ENCODE results near the gene TMEM100. TPM values are rescaled to one million over a fixed set of nuclear protein-coding genes. Genes with fewer than 3 reads are reported as not detected.

The TMEM100 gene
- total RNA-seq, 1 donor from 2014 or later, result 443 TPM

DNA sequence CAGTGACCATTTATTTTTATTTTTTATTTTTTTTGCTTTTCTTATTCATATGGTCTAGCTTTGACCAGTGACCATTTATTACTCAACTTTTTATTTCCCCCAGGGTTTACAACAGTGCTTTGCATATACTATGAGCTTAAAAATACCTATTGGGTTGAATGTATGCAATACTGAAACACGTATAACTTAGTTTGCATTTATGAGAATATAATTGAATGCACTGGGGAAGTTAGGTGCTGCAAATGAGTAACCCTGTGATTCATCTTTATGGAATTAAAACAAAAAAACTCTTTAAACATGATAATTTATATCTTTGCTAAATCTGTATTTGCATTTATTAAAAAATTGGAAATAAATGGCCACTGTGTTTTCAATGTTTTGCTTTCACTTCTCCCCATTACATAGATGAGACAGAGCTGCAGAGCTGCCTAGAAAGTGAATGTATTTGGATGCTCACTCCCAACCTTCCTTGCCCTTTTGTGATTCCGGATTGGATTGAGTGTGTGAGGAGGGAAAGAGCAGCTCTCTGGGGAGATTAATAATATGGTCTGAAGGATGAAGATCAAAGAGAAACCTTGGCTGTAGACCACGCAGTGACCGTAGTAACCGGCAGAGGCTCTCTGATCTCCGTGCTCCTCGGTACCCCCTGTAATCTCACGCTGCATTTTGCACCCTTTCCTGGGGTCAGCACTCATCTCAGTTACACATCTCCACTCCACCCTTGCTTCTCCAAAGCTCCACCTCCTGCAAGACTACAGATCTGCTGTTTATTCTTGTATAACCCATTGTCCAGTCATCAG is 14.3 kb downstream of the TMEM100 start:
- TF ChIP-seq, protein P1, sequence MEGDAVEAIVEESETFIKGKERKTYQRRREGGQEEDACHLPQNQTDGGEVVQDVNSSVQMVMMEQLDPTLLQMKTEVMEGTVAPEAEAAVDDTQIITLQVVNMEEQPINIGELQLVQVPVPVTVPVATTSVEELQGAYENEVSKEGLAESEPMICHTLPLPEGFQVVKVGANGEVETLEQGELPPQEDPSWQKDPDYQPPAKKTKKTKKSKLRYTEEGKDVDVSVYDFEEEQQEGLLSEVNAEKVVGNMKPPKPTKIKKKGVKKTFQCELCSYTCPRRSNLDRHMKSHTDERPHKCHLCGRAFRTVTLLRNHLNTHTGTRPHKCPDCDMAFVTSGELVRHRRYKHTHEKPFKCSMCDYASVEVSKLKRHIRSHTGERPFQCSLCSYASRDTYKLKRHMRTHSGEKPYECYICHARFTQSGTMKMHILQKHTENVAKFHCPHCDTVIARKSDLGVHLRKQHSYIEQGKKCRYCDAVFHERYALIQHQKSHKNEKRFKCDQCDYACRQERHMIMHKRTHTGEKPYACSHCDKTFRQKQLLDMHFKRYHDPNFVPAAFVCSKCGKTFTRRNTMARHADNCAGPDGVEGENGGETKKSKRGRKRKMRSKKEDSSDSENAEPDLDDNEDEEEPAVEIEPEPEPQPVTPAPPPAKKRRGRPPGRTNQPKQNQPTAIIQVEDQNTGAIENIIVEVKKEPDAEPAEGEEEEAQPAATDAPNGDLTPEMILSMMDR (IDR thresholded peaks at IDR 0.05), result no peak
- H3K4me1 ChIP-seq, result peaks cover 5% of the 10 kb centered on the region
- ATAC-seq (no peak), DNase-seq (no peak)
- H3K4me3 ChIP-seq, result no peak overlapping the region
- H3K27ac ChIP-seq, result no peak overlapping the region
- no peaks in the 10 kb centered on the region for H3K9me3 ChIP-seq
- no peaks in the 10 kb centered on the region for H3K27me3 ChIP-seq (ENCODE audit: low read depth)
- intact Hi-C loops (cut with DNase I), result no loop called here
- H3K36me3 ChIP-seq, result no peaks in the 10 kb centered on the region

DNA sequence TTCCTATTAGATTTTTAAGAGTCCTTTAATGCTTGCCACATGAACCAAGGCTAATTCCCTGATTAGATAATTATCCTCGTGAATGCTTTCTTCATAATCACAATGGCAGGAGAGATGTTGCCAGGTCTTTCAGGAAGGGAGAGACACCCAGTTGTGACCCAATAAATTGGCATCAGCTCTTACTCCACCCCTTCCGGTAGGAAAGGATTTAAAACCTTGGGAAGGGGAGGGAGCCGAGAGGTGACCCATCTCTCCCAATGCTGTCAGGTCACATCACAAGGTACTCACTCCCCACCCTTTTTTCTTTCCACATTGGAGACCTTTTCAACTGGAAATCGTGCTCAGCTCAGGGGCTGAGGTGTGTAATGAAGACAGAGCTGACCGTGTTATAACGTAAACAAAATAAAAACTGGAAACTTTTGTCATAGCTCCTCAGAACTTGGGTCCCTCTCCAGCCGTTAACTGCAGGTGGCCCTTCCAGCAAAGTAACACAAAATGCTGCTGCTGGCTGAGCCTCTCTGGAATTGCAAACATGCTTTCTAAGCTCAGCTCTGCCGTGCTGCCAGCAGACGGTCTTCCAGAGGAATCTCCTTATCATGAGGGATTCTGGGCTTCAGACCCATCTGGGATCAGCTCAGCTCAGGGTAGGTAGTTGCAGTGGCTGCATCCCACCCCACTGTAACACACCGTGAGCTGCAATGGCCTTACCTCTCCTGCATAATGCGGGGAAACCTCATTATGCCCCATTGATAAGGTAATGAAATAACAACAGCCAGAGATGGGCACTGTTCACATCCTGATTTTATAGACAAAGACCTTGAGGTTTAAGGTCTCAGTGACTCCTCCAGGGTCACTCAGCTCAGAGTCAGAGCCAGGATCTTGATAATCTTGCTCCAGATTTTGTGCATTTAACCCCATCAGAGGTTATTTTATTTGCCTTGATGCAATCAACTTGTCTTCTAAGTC is 15.6 kb downstream of the TMEM100 start:
- Histone ChIP-seq H3K9me3 (no peaks in the 10 kb centered on the region), H3K27me3 (ENCODE audit: low read depth) (no peaks in the 10 kb centered on the region), H3K4me3 (no peak overlapping the region), H3K36me3 (no peaks in the 10 kb centered on the region), H3K27ac (peak overlapping the region; percentile 27), H3K4me1 (peaks cover 5% of the 10 kb centered on the region)
- ATAC-seq, result no peak
- intact Hi-C loops (cut with DNase I), result no loop called here
- TF ChIP-seq, protein P1 (IDR thresholded peaks at IDR 0.05), result no peak
- no peak for DNase-seq

DNA sequence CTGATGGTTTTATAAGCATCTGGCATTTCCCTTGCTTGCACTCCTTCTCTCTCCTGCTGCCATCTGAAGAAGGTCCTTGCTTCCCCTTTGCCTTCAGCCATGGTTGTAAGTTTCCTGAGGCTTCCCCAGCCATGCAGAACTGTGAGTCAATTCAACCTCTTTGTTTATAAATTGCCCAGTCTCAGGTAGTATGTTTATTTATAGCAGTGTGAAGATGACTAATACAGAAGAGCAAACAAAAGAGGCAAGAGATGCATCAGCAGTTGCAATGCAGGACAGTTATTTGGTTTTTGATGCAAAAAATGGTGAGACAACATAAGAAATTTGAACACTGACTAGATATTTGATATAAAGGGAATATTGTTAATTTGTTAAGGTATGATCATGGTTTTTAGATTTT is 16.8 kb downstream of the TMEM100 start:
- DNase-seq (no peak), ATAC-seq (no peak)
- Histone ChIP-seq H3K36me3 (no peaks in the 10 kb centered on the region), H3K27me3 (ENCODE audit: low read depth) (no peaks in the 10 kb centered on the region), H3K4me1 (peaks cover 2% of the 10 kb centered on the region), H3K4me3 (no peak overlapping the region), H3K27ac (no peak overlapping the region), H3K9me3 (no peaks in the 10 kb centered on the region)
- intact Hi-C loops (cut with DNase I), result no loop called here
- TF ChIP-seq, protein P1 (IDR thresholded peaks at IDR 0.05), result no peak

DNA sequence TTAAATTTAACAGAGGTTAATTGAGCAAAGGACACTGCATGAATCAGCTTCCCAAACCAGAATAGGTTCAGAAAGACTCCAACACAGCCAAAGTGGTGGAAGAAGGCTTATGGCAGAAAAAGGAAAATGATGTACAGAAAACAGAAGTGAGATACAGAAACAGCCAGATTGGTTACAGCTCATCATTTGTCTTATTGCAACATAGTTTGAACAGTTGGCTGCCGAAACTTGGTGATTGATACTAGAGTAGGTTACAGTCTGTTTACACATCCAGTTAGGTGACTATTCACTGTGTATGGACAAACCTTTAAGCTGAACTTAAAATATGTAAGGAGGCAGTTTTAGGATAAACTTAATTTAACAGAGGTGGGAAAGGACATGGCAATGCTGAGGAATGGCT is 18.3 kb downstream of the TMEM100 start:
- TF ChIP-seq, protein P1 (IDR thresholded peaks at IDR 0.05), result no peak
- intact Hi-C loops (cut with DNase I), result no loop called here
- no peaks in the 10 kb centered on the region for H3K9me3 ChIP-seq
- no peaks in the 10 kb centered on the region for H3K4me1 ChIP-seq
- H3K4me3 ChIP-seq, result no peak overlapping the region
- no peak overlapping the region for H3K27ac ChIP-seq
- DNase-seq, result no peak
- no peak for ATAC-seq
- no peaks in the 10 kb centered on the region for H3K27me3 ChIP-seq (ENCODE audit: low read depth)
- H3K36me3 ChIP-seq, result no peaks in the 10 kb centered on the region

DNA sequence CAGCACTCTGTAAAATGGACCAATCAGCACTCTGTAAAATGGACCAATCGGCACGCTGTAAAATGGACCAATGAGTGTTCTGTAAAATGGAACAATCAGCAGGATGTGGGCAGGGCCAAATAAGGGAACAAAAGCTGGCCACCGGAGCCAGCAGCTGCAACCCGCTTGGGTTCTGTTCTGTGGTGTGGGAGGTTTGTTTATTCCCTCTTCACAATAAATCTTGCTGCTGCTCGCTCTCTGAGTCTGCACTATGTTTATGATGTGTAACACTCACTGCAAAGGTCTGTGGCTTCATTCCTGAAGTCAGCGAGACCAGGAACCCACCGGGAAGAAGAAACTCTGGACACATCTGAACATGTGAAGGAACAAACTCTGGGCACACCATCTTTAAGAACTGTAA is 20.5 kb downstream of the TMEM100 start:
- ATAC-seq, result no peak
- H3K36me3 ChIP-seq, result no peaks in the 10 kb centered on the region
- H3K9me3 ChIP-seq, result no peaks in the 10 kb centered on the region
- TF ChIP-seq, protein P1 (IDR thresholded peaks at IDR 0.05), result no peak
- intact Hi-C loops (cut with DNase I), result no loop called here
- DNase-seq, result no peak
- H3K4me3 ChIP-seq, result no peak overlapping the region
- H3K27ac ChIP-seq, result no peak overlapping the region
- peaks cover 7% of the 10 kb centered on the region for H3K4me1 ChIP-seq
- no peaks in the 10 kb centered on the region for H3K27me3 ChIP-seq (ENCODE audit: low read depth)

Measured in lower lobe of right lung (tissue), 2 donors.